GF-D8 (cell line): Measurements from ENCODE around the gene GSC2.

Experiments
- DNase-seq: peaks from one replicate; lab custom pipeline; 2025; lab: John Stamatoyannopoulos, UW

Gene GSC2

DNA sequence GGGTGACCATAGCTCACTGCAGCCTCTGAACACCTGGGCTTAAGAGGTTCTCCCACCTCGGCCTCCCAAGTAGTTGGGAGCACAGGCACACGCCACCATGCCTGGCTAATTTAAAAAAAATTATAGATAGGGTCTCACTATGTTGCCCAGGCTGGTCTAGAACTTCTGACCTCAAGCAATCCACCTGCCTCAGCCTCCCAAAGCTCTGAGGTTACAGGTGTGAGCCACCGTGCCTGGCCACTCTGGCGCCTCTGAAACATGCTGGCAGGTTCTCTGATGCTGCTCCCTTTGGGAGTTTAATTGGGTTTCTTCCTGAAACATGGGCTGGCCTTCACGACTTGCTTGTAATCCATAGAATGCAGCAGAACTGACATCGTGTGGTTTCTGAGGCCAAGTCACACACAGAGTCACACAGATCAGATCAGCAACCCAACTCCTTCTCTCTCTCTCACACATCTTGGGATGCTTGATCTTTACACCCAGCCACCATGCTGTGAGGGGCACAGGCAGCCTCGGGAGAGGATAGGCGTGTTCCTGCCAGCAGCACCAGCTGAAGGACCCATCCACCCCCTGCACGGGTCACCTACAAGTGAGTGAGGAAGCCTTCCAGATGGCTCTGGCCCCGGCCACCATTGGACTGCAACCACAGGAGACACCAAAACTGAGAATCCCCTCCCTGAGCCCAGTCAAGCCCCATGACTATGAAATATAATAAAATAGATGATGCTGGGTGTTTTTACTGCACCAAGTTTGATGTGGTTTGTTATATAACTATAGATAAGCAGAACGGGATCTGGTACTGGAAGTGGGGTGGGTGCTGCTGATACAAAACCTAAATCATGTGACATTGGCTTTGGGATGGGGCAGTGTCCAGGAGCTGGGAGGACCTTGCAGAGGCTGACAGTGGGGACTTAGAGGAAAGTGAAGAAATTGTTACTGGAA, 3.1 kb upstream of the GSC2 start:
- no peak for DNase-seq

DNA sequence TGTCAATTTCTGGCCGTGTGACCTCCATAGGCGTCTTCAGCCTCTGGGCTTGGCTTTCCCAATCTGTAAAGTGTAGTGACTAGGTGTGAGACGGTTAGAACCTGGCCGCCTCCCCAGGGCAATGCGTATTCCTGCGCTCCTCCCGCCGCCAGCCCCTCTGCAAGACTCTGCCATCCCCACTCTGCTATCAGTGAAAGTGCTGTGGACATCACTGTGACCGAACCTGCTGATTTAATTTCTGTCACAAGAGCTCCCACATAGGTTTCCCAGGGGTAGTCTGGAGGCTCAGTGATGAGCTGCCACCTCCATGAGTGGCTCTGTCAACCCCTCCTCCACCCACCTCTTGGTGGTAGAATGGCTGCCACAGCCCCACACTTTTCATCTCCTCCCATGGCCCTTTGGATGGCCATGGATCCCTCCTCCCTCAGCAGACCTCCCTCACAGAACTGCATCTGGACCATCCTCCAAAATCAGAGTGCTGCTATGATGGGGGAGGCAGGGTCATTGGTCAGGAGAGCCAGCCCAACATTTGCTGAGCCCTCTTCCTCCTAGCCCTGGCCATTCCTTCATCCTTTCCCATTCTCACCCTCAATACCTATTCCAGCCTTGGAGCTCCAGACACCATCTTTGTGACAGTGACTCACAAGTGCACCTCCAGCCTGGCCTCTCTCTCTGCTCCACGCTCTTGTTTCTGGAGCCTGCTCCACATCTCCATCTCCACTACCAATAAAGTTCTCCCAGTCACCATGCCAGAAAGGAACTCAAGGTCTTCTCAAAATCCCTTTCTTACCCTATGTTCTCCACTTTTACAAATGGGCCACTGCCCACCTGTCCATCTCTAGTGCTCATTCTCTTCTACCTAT, 1.5 kb upstream of the GSC2 start:
- DNase-seq = no peak

DNA sequence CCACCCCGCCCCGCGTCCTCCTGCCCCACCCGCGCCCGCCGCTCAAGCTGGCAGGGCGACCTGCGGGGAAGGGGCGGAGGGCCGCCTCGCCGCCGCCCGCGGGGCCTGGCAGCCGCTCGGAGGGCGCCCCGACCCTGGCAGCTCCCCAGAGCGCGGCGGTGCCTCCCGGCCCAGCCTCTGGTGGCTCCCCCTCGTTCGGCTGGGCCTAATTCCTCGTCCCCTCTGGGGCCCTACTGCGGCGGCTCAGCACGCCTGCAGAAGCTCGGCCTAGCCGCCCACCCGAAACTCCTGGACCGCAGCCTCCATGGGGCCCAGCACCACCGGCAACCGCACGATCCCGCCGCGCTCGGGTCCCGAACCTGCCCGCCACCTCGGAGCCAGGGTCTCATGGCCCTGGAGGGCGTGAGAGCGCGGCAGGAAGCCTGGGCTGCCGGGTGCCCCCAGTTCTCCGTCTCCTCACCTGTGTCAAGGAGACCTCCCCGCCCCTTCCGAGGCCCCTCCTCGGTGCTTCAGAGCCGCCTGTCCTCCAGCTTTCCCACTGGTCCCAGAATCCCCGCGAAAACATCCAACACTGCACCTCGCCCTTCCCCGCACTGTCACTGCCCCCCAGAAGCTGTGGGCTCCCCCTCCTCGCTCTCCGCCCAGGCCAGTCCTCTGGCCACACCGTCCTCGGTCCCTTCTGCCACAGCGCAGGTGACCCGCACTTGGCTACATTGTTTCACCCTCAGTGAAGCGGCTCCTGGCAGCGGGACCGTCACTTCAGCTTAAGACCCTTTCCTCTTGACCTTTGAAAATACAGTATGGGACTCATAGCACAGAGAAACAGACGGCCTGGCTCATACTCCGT, 613 bp upstream of the GSC2 start:
- DNase-seq = no peak

DNA sequence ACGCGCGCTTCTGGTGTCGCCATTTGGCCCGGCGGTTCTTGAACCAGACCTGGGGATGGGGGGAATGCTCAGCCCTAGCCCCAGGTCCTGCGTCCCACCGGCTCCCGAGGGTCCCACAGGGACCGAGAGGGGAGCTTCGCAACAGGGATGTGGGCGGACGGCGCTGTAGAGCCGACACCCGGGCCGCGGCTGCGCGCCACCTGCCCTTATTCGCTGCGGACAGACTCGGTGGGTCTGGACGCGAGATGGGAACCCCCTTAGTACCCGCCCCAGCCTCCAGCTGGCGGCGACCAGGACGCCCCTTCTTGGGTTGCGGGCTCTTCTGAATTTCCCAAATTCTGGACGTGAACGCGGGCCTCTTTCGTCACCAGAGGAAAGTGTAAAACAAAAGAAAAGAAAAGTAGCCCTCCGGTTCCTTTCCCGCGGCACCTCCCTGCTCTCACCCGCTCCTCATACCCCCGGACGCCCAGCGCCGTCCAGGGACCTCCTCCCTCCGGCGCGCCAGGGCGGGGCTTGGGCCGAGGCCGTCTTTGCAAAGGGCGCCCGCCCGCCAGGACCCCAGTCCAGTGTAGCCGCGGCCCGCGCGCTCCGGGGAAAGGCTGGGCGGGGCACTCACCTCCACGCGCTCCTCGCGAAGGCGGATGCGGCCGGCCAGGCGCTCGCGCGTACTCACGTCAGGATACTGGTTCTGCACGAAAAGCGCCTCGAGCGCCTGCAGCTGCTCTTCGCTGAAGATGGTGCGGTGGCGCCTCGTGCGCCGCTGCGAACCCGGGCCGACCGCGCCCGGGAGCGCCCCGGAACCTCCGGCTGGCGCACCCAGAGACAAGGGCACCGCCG, 827 bp downstream of the GSC2 start:
- DNase-seq = no peak

DNA sequence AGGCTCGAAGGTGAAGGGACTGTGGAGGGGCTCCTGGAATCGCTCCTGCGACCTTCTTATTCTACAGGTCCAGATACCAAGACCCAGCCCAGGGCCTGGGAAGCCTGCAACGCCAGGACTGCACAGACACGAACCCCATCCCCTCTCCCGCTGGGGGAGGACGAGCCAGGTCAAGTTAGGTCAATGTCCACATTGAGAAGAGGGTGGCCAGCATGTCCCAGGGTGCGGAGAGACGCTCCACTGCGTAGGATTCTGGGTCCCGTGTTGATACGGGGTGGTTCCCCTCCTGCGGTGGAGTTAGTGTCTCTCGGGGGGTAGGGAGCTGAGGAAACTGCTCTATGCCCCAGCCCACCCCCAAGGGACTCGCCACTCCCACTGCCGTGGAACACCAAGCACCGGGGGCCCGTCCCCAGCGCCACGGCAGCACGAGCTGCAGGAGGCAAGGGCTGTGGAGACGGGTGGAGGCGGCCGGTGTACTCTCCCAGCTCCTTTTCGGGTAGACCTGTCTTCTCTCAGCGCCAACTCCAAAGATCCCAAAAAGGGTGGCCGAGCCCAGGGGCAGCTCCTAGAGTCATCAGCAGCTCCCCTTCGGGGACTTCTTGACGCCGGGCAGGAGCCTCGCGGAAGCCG, 1.6 kb downstream of the GSC2 start:
- no peak for DNase-seq

DNA sequence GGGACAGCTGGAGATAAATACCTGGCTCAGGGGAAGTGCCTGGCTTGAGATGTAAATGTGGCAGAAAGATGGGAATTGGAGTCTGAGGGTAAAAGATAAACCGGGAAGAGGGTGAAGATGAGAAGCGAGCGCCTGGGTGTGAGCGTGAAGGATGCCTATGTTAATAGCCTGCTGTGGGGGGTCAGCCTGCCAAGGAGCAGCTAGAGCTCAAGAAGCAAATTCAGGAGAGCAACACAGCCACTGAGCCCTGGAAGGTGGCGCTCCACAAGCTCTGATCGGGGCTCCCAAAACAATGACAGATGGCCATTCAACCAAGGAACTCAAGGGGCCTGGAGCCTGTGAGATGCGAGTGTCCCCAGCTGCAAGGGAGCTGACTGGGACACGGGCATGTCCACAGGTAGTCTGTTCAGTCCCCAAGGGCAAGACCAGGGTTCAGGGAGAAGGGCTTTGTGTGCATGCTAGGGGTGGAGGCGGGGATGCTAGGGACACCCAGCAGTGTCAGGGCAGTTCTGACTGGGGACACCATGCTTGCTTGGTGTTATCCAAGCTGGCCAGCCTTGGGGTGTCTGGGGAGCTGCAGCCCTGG, 2.8 kb downstream of the GSC2 start:
- DNase-seq = no peak

DNA sequence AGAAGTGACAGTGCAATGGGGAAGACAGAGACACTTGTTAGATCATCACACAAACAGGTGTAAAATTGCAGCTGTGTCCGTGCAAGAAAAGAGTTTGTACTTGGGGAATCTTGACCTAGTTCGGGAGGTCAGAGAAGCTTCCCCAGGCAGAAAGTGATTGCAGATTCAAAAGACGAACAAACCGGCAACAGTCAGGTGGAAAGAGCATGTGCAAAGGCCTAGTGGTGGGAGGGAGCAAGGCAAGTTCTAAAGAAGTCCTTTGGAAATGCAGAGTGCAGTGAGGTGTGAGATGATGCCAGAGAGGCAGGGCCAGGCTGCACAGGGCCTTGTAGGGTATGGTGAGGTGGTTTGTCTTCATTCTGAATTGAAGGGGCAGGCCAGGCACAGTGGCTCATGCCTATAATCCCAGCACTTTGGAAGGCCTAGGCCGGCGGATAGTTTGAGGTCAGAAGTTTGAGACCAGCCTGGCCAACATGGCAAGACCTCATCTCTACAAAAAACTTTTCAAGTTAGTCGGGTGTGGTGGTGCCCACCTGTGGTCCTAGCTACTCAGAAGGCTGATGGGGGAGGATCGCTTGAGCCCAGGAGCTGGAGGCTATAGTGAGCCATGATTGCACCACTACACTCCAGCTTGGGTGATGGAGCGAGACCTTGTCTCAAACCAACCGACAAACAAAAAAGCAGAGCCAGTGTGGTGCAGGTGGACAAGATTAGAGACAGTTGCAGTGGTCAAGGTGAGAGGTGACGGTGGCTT, 3.7 kb downstream of the GSC2 start:
- DNase-seq = no peak

DNA sequence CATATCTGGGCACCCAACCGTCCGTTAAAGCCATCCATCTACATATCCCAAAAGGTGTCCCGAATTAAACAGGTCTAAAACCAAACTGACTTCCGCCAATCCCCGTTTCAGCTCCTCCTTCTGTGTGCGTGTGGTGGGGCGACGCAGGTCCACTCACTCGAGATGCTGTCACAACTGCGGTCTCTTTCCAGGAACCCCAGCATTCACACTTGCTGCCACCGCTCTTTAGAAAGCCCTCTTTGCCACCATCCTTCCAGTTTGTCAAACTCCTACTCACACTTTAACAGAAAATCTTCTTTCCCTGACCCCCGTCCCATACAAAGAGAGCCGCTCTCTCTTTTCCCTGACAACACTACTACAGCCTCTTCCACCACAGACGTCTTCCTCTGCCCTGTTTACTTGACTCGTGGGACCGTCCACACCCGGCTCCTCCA, 6.1 kb downstream of the GSC2 start:
- DNase-seq = no peak

DNA sequence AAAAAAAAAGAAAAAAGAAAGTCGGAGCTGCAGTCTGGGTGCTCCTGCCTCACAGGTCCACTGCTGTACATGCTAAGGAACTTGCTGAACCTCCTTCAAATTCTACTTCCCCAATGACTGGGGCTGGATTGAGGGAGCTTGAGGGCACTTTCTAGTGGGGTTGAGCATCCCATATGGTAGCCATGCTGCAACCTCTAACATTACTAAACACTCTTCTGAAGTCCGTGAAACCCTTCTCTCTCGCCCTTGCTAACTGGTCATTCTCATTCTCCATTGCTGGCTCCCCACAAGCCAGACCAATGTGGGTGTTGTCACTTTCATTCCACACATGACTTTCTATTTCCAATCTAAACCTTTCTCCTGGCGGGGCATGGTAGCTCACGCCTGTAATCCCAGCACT, 6.9 kb downstream of the GSC2 start:
- DNase-seq = no peak

DNA sequence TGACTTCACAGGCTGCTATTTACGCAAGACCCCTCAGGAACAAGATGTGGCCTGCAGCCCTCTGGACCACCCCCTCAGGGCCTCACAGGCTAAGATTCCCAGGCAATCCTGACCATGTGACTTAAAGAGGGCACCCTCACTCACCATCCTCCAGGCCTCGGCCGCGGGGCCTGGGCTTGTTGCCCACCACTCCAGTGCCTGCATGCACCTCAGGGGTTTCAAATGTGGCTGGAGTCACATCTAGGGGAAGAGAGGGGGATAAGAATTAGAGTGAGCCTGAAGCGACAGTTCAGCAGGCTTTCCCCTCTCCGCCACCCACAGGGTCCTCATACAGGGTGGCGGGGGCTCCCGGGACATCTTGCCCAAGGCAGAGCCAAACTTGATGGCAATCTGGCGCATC, 7.7 kb downstream of the GSC2 start:
- no peak for DNase-seq

DNA sequence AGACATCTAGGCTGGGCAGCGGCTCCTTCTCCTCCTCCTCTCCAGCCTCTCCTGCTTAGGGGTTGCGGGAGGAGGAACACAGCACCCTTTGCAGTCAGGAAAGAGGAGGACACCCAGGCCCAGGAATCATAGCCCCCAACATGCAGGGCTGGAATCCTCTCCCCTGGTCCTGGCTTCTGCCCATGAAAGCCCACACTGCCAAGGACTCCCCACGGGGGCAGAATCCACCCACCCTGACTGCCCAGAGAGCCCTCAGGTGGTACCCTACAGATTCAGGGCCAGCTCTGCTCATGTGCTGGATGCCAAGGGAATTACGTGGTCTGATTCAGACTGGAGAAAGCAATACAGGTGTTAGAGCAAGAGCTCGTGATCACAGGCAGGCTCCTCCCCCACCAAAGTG, 10.1 kb downstream of the GSC2 start:
- DNase-seq = no peak

DNA sequence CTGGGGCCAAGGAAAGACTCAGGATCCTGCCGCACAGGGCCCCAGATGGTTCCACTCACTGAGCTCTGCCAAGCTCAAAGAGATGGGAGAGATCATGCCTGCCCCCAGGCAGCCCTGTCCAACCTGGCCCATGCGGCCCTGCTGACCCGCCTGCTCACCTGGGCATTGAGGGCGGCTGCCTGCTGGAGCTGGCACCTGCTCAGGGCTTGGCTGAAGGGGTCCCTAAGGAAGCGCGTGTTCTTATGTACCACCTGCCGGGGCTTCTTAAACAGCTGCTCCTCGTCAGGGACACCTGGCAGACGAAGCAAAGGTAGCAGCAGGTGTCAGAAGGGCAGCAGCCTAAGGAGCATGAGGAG, 11.1 kb downstream of the GSC2 start:
- no peak for DNase-seq

DNA sequence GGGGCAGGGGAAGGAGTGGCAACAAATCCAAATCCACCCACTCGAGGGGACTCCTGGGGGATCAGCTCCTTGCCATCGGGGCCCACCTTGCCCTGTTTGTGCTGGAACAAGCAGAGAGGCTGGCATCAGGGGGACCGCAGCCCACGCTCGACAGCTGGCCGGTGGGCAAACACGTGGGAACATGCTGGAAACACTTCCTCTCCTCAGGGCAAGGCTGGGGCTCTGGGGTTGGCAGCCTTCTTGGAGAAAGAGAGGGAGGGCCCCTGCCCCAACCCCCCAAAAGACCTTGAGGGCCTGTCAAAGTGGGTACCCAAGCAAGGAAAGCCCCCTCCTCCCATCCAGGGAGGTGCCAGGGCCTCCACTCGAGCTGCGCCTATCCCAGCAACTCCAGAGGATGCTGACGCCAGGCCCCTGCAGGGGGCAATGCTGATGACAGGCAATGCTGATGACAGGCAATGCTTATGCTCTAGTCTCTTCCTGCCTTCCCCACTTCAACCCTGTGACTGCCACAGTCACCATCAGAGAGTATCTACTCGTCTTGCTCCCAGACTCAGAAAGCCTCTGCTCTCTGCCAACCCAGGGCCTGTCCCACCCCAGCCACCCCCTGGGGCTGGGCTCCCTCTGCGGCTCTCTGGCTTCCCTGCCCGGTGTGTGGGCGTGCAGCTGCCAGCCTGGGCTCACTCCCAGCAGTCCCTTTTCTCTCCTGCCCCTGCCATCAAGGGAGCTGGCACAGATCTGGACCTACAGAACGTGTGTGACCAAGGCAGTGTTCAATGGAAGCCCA, 11.7 kb downstream of the GSC2 start:
- no peak for DNase-seq

DNA sequence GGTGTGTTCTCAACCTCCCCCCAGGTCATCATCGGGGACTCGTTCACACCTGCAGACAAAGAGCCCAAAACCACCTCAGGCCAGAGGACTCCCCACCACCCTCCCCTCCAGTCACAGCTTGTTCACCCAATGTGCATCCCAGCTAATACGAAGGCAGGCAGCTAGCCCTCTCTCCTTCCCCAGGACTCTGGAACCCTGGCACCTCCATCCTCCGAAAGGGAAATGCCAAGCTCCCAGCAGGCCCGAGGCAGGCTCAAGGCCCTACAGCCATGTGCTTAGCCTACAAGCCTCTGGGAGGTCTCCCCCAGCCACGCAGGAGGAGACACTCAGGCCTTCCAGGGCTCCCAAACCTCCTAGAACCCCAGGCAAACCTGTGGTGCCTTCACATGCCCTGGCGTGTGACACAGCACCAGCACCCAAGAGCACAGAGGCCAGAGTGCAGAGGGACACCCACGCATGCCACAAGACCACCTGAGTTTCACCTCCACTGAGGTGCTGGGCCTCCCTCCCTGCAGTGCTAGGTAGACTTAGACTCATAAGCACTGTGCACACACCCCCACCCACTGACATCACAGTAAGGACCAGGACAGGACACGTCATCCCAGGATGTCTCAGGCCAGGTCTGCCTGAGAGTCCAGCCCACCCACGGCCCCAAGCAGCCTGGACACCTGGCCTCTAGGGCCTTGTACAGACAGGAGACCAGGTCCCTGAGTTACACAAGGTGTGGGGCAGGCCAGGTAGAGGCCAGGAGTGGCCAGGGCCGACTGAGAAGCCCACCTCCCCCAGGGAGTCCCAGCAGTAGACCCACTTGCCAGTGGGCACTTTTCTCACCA, 12.5 kb downstream of the GSC2 start:
- DNase-seq = no peak

DNA sequence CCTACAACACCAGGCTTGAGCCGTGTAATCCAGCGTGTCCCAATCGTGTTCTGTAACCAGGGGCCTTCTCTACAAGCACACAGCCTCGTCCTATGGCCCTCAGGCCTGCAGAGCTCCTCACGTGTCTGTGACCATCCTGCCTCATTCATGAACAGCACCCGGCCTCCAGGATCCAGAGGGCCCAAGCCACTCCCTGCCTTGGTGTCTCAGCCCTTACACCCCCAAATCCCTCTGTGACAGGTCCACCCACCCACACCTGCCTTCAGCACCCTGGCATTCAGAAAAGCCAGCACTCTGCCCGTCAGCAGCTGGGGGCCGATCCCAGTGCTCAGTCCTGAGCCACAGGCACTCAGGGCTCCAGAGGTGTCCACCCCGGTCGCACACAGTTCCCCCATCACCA, 13.2 kb downstream of the GSC2 start:
- no peak for DNase-seq

DNA sequence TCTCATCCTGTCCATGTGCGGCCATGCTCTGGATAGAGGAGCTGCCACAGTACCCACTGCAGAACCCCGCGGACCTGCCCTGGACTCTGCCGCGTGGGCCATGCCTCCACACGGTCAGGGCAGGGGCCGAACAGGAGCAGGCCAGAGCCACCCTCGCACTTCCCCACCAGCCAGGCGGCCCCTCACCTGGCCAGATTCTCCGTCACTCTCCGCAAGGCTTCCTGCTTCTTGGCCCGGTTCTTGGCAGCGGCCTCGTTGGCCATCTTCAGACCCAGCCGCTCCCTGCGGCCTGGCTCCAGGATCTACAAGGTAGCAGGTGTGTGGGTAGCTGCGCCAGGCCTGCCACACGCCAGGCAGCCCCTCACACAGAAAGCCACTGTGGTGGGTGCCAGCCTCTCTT, 15.2 kb downstream of the GSC2 start:
- DNase-seq = no peak

DNA sequence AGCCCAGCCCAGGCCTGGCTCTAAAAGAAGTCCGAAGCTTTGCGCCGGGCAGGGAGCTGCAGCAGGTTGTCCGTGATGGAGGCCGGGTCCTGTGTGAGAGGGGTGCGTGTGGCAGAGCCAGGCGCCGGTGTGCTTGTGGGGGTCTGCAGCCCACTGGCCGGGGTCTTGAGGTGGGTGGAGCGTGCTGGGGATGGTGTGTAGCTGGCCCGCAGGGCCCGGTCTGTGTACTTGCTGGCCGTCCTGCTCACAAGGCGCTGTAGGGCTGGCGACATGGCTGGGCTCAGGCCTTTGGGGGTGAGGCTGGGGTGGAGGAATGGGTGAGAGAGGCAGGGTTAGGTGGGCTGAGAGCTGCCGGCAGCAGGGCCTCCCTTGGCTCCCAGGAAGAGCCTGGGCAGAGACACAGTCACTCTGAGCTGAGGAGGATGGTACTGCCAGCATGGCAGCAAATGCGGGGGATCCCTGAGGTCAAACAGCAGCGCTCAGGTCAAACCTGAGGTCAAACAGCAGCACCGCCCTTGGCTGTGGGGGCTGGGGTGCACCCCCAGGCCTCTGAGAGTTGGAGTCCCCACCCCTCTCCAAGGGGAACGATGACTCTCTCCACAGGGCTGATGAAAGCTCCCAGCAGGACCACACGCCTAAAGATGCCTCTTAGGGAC, 15.8 kb downstream of the GSC2 start:
- DNase-seq = no peak
